K562 (cell line): ENCODE data around the gene FHIP1B. TPM values are rescaled to one million over a fixed set of nuclear protein-coding genes. Genes with fewer than 3 reads are reported as not detected.

ENCODE experiments used
- ATAC-seq: fragments of 200-7000 bp; cut with Tn5 transposase; 3 replicates; pipeline ENCODE4 v1.9.1; 2020; ENCODE audit warnings: moderate library complexity
- BruUV-seq: library from RNA; stranded (reverse); fragments of 400-500 nt; replicated peaks from 2 replicates; lab custom pipeline; 2021; lab: Mats Ljungman, UMichigan
- CTCF ChIA-PET: fragments of 300-600 bp; formaldehyde crosslinking; extraction: SDS; loops from one replicate; lab custom pipeline; 2021; ENCODE audit warnings: low intra/inter-chr PET ratio; lab: Yijun Ruan, JAX
- POLR2A ChIA-PET: fragments of 300-600, 350-650 bp; sonication (Branson Sonifier 250); formaldehyde crosslinking; extraction: SDS; loops from one replicate; lab custom pipeline; 2021; ENCODE audit warnings: antibody characterized with exemption, inconsistent platforms; lab: Yijun Ruan, JAX
- DNase-seq, 4 experiments: peaks; one replicate each; pipeline versions ENCODE4 v3.0.0 to v3.0.0-alpha.2; 2011 to 2018; ENCODE audit warnings: low spot score in 3 of 4, mixed read lengths in 3 of 4; ENCODE audit errors: extremely low read depth in 1 of 4
- FAIRE-seq: peaks from 2 replicates; lab custom pipeline; 2011; peaks lifted over from hg19 to GRCh38; lab: Jason Lieb, UNC
- H2AFZ ChIP-seq: 2 replicates; pipeline ENCODE4 v1.6.0; 2011; ENCODE audit warnings: low read depth, low read length, control low read depth, inconsistent platforms
- H3K27ac ChIP-seq: fragments of 200-600 bp; 3 replicates; pipeline ENCODE4 v1.8.0; 2011; ENCODE audit warnings: low read depth, mild to moderate bottlenecking, control low read depth, inconsistent platforms, low read length, moderate library complexity, mixed read lengths; ENCODE audit errors: extremely low read depth
- H3K27me3 ChIP-seq, 2 experiments: fragments of 300-600 bp in 1 of 2; 2 replicates in 1 of 2; 3 replicates in 1 of 2; pipeline versions ENCODE4 v1.6.0 to v1.8.0; 2011; ENCODE audit warnings: inconsistent platforms in 2 of 2, low read length in 2 of 2, mild to moderate bottlenecking in 1 of 2, mixed read lengths in 1 of 2, moderate library complexity in 1 of 2; ENCODE audit not compliant: control insufficient read depth in 2 of 2, insufficient read depth in 2 of 2
- H3K36me3 ChIP-seq: fragments of 300-600 bp; 3 replicates; pipeline ENCODE4 v1.8.0; 2011; ENCODE audit warnings: mild to moderate bottlenecking, low read length, inconsistent platforms; ENCODE audit not compliant: control insufficient read depth, insufficient read depth
- H3K4me1 ChIP-seq, 2 experiments: fragments of 200-600 bp in 1 of 2; replicated peaks in 1 of 2; 2 replicates in 1 of 2; 3 replicates in 1 of 2; pipeline versions ENCODE4 v1.5.1 to v1.8.0; 2011; ENCODE audit warnings: inconsistent platforms in 2 of 2, low read length in 2 of 2, mild to moderate bottlenecking in 1 of 2, mixed read lengths in 1 of 2, moderate library complexity in 1 of 2; ENCODE audit not compliant: control insufficient read depth in 2 of 2, insufficient read depth in 2 of 2
- H3K4me2 ChIP-seq: 2 replicates; pipeline ENCODE4 v1.6.1; 2011; ENCODE audit warnings: low read length, control low read depth, inconsistent platforms, mixed read lengths; ENCODE audit not compliant: insufficient read depth
- H3K4me3 ChIP-seq: fragments of 200-600 bp; sonication (generic), shearing (Covaris generic); 2 replicates; pipeline ENCODE4 v1.5.1; 2016; ENCODE audit warnings: control low read depth, inconsistent platforms
- H3K79me2 ChIP-seq: fragments of 200-600 bp; 3 replicates; pipeline ENCODE4 v1.8.0; 2011; ENCODE audit warnings: low read length, inconsistent platforms; ENCODE audit not compliant: control insufficient read depth, insufficient read depth
- H3K9ac ChIP-seq, 2 experiments: 2 replicates each; pipeline versions ENCODE4 v1.6.0 to v1.6.1; 2011; ENCODE audit warnings: low read depth in 2 of 2, low read length in 2 of 2, control low read depth in 1 of 2, inconsistent platforms in 1 of 2, mild to moderate bottlenecking in 1 of 2, mixed read lengths in 1 of 2; ENCODE audit not compliant: insufficient read depth in 1 of 2
- H3K9me1 ChIP-seq: one replicate; pipeline ENCODE4 v1.6.0; 2011; ENCODE audit warnings: inconsistent platforms, mild to moderate bottlenecking, low read length, moderate library complexity; ENCODE audit not compliant: control insufficient read depth, insufficient read depth
- H3K9me3 ChIP-seq: replicated peaks from 2 replicates; pipeline ENCODE4 v1.5.1; 2011; ENCODE audit warnings: low read depth, low read length, inconsistent platforms; ENCODE audit not compliant: control insufficient read depth, insufficient read depth
- H4K20me1 ChIP-seq: replicated peaks from 2 replicates; pipeline ENCODE4 v1.6.1; 2011; ENCODE audit warnings: low read length, inconsistent platforms, mixed read lengths; ENCODE audit not compliant: control insufficient read depth, insufficient read depth
- DMBX1 ChIP-seq: fragments of 250-450 bp; sonication (Bioruptor Pico); IDR thresholded peaks from 2 replicates; pipeline ENCODE4 v1.8.0; 2022; ENCODE audit warnings: inconsistent platforms, mild to moderate bottlenecking, moderate library complexity, borderline replicate concordance
- FOXJ3 ChIP-seq: sonication (generic); formaldehyde crosslinking; IDR thresholded peaks from 2 replicates; pipeline ENCODE4 v1.4.0; 2020; ENCODE audit warnings: mild to moderate bottlenecking, missing genetic modification reagents
- JUN ChIP-seq, 2 experiments: sonication (generic) in 1 of 2; formaldehyde crosslinking in 1 of 2; IDR thresholded peaks; 2 replicates each; pipeline versions ENCODE4 v1.6.1 to v1.8.0; 2012 to 2022; ENCODE audit warnings: borderline replicate concordance in 2 of 2, mild to moderate bottlenecking in 2 of 2, improper control_type of control experiment in 1 of 2, low read depth in 1 of 2, low read length in 1 of 2, missing genetic modification reagents in 1 of 2
- NFE2 ChIP-seq: IDR thresholded peaks from 2 replicates; pipeline ENCODE4 v1.6.1; 2014; ENCODE audit warnings: antibody characterized with exemption, low read depth
- POLR2AphosphoS5 ChIP-seq: IDR thresholded peaks from 2 replicates; pipeline ENCODE4 v1.6.1; 2011; ENCODE audit warnings: mild to moderate bottlenecking, low read depth, low read length, moderate library complexity; ENCODE audit not compliant: control insufficient read depth, insufficient read depth
- SMAD4 ChIP-seq: fragments of 250-450 bp; sonication (Bioruptor Pico); conservative IDR thresholded peaks from 2 replicates; pipeline ENCODE4 v1.8.0; 2021; ENCODE audit warnings: inconsistent platforms, mild to moderate bottlenecking, moderate library complexity
- SMARCE1 ChIP-seq: fragments of 450-650 bp; IDR thresholded peaks from 2 replicates; pipeline ENCODE4 v1.7.1; 2016; ENCODE audit warnings: mild to moderate bottlenecking
- STAT5A ChIP-seq: IDR thresholded peaks from 2 replicates; pipeline ENCODE4 v1.6.1; 2012; ENCODE audit warnings: low read length, inconsistent platforms, borderline replicate concordance
- TAL1 ChIP-seq: fragments of 450-650 bp; IDR thresholded peaks from 2 replicates; pipeline ENCODE4 v1.6.1; 2016; ENCODE audit warnings: mild to moderate bottlenecking
- WGBS: fragments of 100-300 bp; shearing (Covaris generic); methylation state at CpG from one replicate; pipeline ENCODE4 v1.1.6; 2016; ENCODE audit warnings: low coverage, mixed read lengths; ENCODE audit not compliant: insufficient coverage; ENCODE audit errors: missing lambda C conversion rate; 5-methylcytosine and 5-hydroxymethylcytosine counted together
- in situ Hi-C: fragments of 300-500 bp; cut with MboI; formaldehyde crosslinking; loops from 4 replicates; pipeline ENCODE4 v1.15.0; 2018; ENCODE audit warnings: inconsistent platforms, mixed read lengths
- intact Hi-C: fragments of 100-400 bp; cut with micrococcal nuclease; formaldehyde crosslinking; loops from 2 replicates; pipeline ENCODE4 v1.14.2; 2022
- polyA plus RNA-seq, 8 experiments: library from polyadenylated mRNA; depleted of rRNA in 4 of 8; stranded (reverse) in 5 of 8; unstranded in 3 of 8; fragments of >200 nt; fragmentation: Nextera tagmentation in 2 of 8; fragmentation: Illumina TruSeq in 1 of 8; extraction: Ambion mirVana in 2 of 8; extraction: Trizol in 1 of 8; gene quantifications; 2 replicates each; pipeline versions ENCODE4 v1.2.1 to v1.2.3, GENCODE V29; 2011 to 2014; ENCODE audit warnings: inconsistent platforms in 1 of 8, missing spikeins in 1 of 8
- total RNA-seq, 7 experiments: library from RNA; depleted of rRNA in 6 of 7; stranded (reverse); fragments of >200 nt in 6 of 7; fragmentation: Illumina TruSeq in 2 of 7; extraction: Trizol in 2 of 7; gene quantifications; 2 replicates each; pipeline versions ENCODE4 v1.2.1 to v1.2.3, GENCODE V29; 2011 to 2021; ENCODE audit warnings: low replicate concordance in 1 of 7
- TF ChIP-seq, protein P1 (sequence below): sonication (generic); formaldehyde crosslinking; IDR thresholded peaks from 2 replicates; pipeline ENCODE4 v1.8.1; 2022; ENCODE audit warnings: missing genetic modification reagents
- TF ChIP-seq, protein P2 (sequence below), 3 experiments: fragments of 200-800 bp in 1 of 3; fragments of 250-450 bp in 1 of 3; fragments of 450-650 bp in 1 of 3; sonication (Bioruptor Pico) in 1 of 3; sonication (Bioruptor generic) in 1 of 3; formaldehyde crosslinking in 1 of 3; IDR thresholded peaks; 2 replicates each; pipeline versions ENCODE4 v1.6.1 to v1.8.0; 2016 to 2022; ENCODE audit warnings: mild to moderate bottlenecking in 2 of 3, missing genetic modification characterization in 2 of 3, missing compliant biosample characterization in 1 of 3, moderate library complexity in 1 of 3

The FHIP1B gene
- total and polyA plus RNA-seq, 9 of the 15 experiments (the other 6 are each of a cell fraction or from before 2014, with no cell fraction given), result 0.94 to 24.7 (median 15.6) TPM

DNA sequence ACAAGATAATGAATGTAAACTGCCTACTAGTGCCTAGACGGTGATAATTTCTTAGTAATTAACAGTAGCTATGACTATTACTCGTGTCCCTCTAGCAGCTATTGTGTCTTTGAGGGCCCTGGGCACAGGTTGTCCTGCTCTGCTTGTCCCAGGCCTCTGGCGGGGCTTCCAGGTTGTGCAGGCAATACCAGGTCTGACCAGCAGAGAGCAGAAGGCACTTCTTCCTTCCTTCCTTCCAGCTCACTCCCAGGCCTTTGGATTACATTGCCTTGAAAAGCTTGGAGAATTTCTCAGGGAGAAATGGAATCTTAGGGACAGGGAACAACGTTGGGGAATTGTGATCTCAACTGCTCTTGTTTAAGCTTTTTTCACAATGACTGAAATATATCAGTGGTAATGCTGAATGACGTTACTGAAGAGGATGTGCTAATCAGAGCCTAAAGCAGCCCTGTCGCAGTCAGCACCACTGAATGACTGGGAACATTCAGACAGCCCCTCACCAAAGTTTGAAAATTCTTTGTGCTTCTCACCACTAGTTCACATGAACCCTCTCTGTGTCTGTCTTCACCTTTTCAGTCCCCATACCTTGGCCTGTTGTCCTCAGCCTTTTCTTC is 16.8 kb upstream of the FHIP1B start (continued):
- TF ChIP-seq, protein P1, sequence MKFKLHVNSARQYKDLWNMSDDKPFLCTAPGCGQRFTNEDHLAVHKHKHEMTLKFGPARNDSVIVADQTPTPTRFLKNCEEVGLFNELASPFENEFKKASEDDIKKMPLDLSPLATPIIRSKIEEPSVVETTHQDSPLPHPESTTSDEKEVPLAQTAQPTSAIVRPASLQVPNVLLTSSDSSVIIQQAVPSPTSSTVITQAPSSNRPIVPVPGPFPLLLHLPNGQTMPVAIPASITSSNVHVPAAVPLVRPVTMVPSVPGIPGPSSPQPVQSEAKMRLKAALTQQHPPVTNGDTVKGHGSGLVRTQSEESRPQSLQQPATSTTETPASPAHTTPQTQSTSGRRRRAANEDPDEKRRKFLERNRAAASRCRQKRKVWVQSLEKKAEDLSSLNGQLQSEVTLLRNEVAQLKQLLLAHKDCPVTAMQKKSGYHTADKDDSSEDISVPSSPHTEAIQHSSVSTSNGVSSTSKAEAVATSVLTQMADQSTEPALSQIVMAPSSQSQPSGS (CRISPR knock-in tag), result no peak

DNA sequence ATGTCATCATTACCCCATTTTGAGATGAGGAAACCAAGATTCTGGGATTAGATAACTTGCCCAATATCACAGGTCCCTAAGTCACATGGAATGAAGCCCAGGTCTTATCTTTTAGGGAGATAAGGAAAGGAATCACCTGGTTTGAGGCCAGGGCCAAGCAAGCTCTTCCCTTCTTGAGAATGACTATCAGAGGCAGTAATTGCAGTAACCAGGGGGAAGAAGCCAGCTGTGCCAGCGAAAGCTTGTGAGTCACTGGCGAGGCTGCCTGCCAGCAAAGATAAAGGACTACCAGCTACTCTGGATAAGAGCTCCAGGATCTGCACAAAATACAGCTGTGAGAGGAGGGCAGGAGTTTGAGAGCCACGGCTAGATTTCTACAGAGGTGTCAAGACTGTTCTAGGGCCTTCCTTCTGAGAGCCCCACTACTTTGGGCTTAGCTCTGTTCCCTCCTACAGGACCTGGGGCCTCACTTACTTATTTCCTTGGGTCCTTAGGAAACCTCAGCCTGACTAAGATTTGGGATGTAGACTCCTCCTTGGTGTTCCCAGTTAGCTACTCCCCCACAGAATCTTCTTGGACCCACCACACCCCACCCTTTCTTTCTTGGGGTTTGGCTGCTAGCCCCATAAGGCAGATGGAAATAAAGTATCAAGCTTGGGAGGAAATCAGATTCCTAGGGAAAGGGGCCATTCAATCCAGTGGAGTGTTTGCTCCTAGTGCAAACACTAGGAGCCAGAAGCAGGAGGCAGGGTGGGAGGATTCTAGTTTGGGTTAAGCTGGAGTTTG is 15.5 kb upstream of the FHIP1B start:
- Histone ChIP-seq H3K79me2 (no peaks in the 10 kb centered on the region), H3K27ac (no peak overlapping the region), H3K9me3 (no peaks in the 10 kb centered on the region), H3K27me3 (peaks cover 0 to 4% of the 10 kb centered on the region in 2 experiments; a peak in 2 of 5 replicates), H2AFZ (no peak overlapping the region), H4K20me1 (no peaks in the 10 kb centered on the region), H3K9ac (no peak overlapping the region; a peak in 1 of 4 replicates), H3K9me1 (no peaks in the 10 kb centered on the region), H3K36me3 (no peaks in the 10 kb centered on the region), H3K4me2 (no peak overlapping the region), H3K4me3 (no peak overlapping the region), H3K4me1 (peaks cover 3 to 15% of the 10 kb centered on the region in 2 experiments; a peak in 4 of 5 replicates)
- peak; percentile 42 for ATAC-seq
- ChIA-PET CTCF (interaction anchor here (1.2 kb wide), 1 partner anchor 104 kb away, joined by 9 read pairs; no protein-coding TSS in a partner anchor), POLR2A (interaction anchor here (0.6 to 3.1 kb wide), 4 partner anchors 12 to 115 kb away, joined by 3 to 16 read pairs (median 6); partner anchors contain the start of gene FHIP1B)
- 0% methylated on average over 3 of the region's 3 CpGs for WGBS
- no TSS peak for BruUV-seq
- intact Hi-C loops, result loop anchor here (2.0 kb wide), 2 partner anchors 65 to 103 kb away; no protein-coding TSS in a partner anchor
- peak; percentile 26 to 68 (median 42) for DNase-seq
- peak; percentile 78 for FAIRE-seq
- in situ Hi-C loops, result no loop called here
- peak; percentile 78 for TF ChIP-seq TAL1
- TF ChIP-seq SMAD4 (CRISPR knock-in tag), result 0 out of 2 replicates have a peak, but pooled peaks have one; percentile 41
- peak; percentile 87 for TF ChIP-seq POLR2AphosphoS5
- TF ChIP-seq, protein P2, sequence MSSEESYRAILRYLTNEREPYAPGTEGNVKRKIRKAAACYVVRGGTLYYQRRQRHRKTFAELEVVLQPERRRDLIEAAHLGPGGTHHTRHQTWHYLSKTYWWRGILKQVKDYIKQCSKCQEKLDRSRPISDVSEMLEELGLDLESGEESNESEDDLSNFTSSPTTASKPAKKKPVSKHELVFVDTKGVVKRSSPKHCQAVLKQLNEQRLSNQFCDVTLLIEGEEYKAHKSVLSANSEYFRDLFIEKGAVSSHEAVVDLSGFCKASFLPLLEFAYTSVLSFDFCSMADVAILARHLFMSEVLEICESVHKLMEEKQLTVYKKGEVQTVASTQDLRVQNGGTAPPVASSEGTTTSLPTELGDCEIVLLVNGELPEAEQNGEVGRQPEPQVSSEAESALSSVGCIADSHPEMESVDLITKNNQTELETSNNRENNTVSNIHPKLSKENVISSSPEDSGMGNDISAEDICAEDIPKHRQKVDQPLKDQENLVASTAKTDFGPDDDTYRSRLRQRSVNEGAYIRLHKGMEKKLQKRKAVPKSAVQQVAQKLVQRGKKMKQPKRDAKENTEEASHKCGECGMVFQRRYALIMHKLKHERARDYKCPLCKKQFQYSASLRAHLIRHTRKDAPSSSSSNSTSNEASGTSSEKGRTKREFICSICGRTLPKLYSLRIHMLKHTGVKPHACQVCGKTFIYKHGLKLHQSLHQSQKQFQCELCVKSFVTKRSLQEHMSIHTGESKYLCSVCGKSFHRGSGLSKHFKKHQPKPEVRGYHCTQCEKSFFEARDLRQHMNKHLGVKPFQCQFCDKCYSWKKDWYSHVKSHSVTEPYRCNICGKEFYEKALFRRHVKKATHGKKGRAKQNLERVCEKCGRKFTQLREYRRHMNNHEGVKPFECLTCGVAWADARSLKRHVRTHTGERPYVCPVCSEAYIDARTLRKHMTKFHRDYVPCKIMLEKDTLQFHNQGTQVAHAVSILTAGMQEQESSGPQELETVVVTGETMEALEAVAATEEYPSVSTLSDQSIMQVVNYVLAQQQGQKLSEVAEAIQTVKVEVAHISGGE (CRISPR knock-in tag; IDR thresholded peaks at IDR 0.05), result peak in 1 of 3 experiments; percentile 76; a peak in 2 of 6 replicates
- TF ChIP-seq STAT5A, result peak; percentile 67; the same call in 1 of the 2 replicates
- TF ChIP-seq DMBX1 (CRISPR knock-in tag), result 0 out of 2 replicates have a peak, but pooled peaks have one; percentile 20
- no peak for TF ChIP-seq FOXJ3 (CRISPR knock-in tag)
- peak; percentile 69; the same call in 1 of the 2 replicates for TF ChIP-seq JUN (IDR thresholded peaks at IDR 0.05; ENCODE audit: borderline replicate concordance, low read depth, low read length)
- TF ChIP-seq JUN (CRISPR knock-in tag; IDR thresholded peaks at IDR 0.05; ENCODE audit: borderline replicate concordance), result no peak
- 0 out of 2 replicates have a peak, but pooled peaks have one; percentile 13 for TF ChIP-seq NFE2
- TF ChIP-seq SMARCE1, result peak; percentile 79
